Dermis lymphatic vessel endothelial cell (primary cell): Measurements from ENCODE around the gene G6PC3. TPM values are rescaled to one million over a fixed set of nuclear protein-coding genes. Genes with fewer than 3 reads are reported as not detected.

Source experiments
- total RNA-seq: library from RNA; depleted of rRNA; stranded (reverse); fragments of >200 nt; gene quantifications from 2 replicates; pipeline ENCODE4 v1.2.1, GENCODE V29; 2014

G6PC3 gene
- 19.2 and 25.9 TPM in 2 replicates for total RNA-seq

GRCh38 chr17:44070455-44071197 is at the start of gene G6PC3:
Gene G6PC3 (plus strand): TSS chr17:44070735. CDS start chr17:44070966, 231 bp downstream.

GRCh38 chr17:44066204-44066930 is 4.2 kb upstream of the G6PC3 start, which contains the start of gene LSM12:
Gene LSM12 (minus strand): TSS chr17:44066671. CDS start chr17:44066587, 84 bp downstream.

GRCh38 chr17:44123356-44124117 is 53.0 kb downstream of the G6PC3 start, which contains the start of gene HDAC5:
Gene HDAC5 (minus strand): TSS chr17:44123641. CDS start chr17:44117515, 6,126 bp downstream.

Other genes with a start within 250 kb of the G6PC3 start
- 0.95 and 1.2 TPM in 2 replicates for gene MPP3, start 237.6 kb upstream of the G6PC3 start, total RNA-seq
- gene CD300LG, start 223.6 kb upstream of the G6PC3 start, total RNA-seq: under 0.01 and 0.17 TPM in 2 replicates
- under 0.01 and 0.11 TPM in 2 replicates for gene MPP2, start 163.2 kb upstream of the G6PC3 start, total RNA-seq
- gene PPY, start 128.3 kb upstream of the G6PC3 start, total RNA-seq: not detected in 2 replicates
- gene PYY, start 116.8 kb upstream of the G6PC3 start, total RNA-seq: not detected in 2 replicates
- 2.4 TPM in 2 replicates for gene NAGS, start 66.1 kb upstream of the G6PC3 start, total RNA-seq
- 87.9 and 101 TPM in 2 replicates for gene TMEM101, start 55.8 kb upstream of the G6PC3 start, total RNA-seq
- gene LSM12, start 4.1 kb upstream of the G6PC3 start, total RNA-seq: 22.0 and 22.6 TPM in 2 replicates
- gene HDAC5, start 52.9 kb downstream of the G6PC3 start, total RNA-seq: 29.0 and 33.8 TPM in 2 replicates
- gene HROB, start 71.2 kb downstream of the G6PC3 start, total RNA-seq: 0.77 and 1.6 TPM in 2 replicates
- not detected in 2 replicates for gene ASB16, start 100.0 kb downstream of the G6PC3 start, total RNA-seq
- gene TMUB2, start 116.2 kb downstream of the G6PC3 start, total RNA-seq: 28.0 and 33.6 TPM in 2 replicates
- 33.9 and 34.8 TPM in 2 replicates for gene ATXN7L3, start 129.1 kb downstream of the G6PC3 start, total RNA-seq
- gene UBTF, start 148.9 kb downstream of the G6PC3 start, total RNA-seq: 42.3 and 68.1 TPM in 2 replicates
- gene SLC4A1, start 197.4 kb downstream of the G6PC3 start, total RNA-seq: under 0.01 TPM in 1 of 2 replicates, not detected in the other
- 0.22 and 0.95 TPM in 2 replicates for gene RUNDC3A, start 237.9 kb downstream of the G6PC3 start, total RNA-seq